SKM-1 (cell line): Measurements from ENCODE around the gene UGT1A7.
"Not testable (repeated sequence)": the region's sequence is repeated elsewhere in the genome, so short reads cannot be mapped to it uniquely, and the experiment has no call there.

Experiments
- DNase-seq: peaks from one replicate; lab custom pipeline; 2025; ENCODE audit not compliant: unreplicated experiment; lab: John Stamatoyannopoulos, UW

UGT1A7 gene

GRCh38 chr2:233712611-233713261, 31.0 kb downstream of the UGT1A7 start, which contains the start of gene UGT1A5:
Gene UGT1A5 (plus strand): TSS chr2:233712907. CDS start chr2:233712992, 85 bp downstream.
- DNase-seq, result no peak

- no peak for DNase-seq
Measured at GRCh38 chr2:233713262-233713615, 31.5 kb downstream of the UGT1A7 start.

- no peak for DNase-seq
Measured at GRCh38 chr2:233714121-233714520, 32.4 kb downstream of the UGT1A7 start.

- no peak for DNase-seq
Measured at GRCh38 chr2:233718552-233718951, 36.9 kb downstream of the UGT1A7 start, which contains the start of gene UGT1A4. Gene UGT1A4 (plus strand): TSS chr2:233718736. CDS start chr2:233718821, 85 bp downstream.

GRCh38 chr2:233728723-233729301, 47.1 kb downstream of the UGT1A7 start, which contains the start of gene UGT1A3:
Gene UGT1A3 (plus strand): TSS chr2:233729042. CDS start chr2:233729127, 85 bp downstream.
- no peak for DNase-seq

GRCh38 chr2:233736868-233737653, 55.4 kb downstream of the UGT1A7 start:
- not testable (repeated sequence) for DNase-seq

DNA sequence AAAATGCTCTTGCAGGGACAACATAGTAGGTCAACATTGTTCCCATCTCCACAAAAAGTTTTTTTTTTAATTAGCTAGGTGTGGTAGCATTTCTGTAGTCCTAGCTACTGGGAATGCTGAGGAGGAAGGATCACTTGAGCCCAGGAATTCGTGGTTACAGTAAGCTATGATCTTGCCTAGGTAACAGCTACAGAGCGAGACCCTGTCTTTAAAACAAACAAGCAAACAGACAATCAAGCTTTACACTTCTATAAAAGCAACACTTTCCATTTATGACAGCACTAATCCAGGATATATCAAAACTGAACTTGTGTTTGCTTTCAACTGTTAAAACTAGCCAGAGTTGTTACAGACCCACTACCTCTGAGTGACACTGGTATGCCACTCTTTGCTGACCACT, 59.2 kb downstream of the UGT1A7 start:
- DNase-seq, result no peak

GRCh38 chr2:233743464-233744259, 62.0 kb downstream of the UGT1A7 start:
- no peak for DNase-seq

GRCh38 chr2:233745073-233745755, 63.5 kb downstream of the UGT1A7 start:
- no peak for DNase-seq

GRCh38 chr2:233745838-233746237, 64.1 kb downstream of the UGT1A7 start:
- DNase-seq, result not testable (repeated sequence)

GRCh38 chr2:233746475-233747282, 65.0 kb downstream of the UGT1A7 start:
- no peak for DNase-seq

DNA sequence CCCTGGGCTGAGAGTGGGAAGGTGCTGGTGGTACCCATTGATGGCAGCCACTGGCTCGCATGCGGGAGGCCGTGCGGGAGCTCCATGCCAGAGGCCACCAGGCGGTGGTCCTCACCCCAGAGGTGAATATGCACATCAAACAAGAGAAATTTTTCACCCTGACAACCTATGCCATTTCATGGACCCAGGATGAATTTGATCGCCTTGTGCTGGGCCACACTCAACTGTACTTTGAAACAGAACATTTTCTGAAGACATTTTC, 65.5 kb downstream of the UGT1A7 start:
- DNase-seq, result no peak

DNA sequence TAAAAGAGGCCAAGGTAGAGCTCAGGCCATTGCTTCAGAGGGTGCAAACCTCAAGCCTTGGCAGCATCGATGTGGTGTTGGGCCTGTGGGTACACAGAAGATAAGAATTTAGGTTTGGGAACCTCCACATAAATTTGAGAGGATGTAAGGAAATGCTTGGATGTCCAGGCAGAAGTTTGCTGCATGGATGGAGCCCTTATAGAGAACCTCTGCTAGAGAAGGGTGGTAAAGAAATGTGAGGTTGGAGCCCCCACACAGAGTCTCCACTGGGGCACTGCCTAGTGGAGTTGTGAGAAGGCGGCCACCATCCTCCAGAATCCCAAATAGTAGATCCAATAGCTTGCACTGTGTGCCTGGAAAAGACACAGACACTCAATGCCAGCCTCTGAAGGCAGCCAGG, 69.0 kb downstream of the UGT1A7 start:
- not testable (repeated sequence) for DNase-seq

- DNase-seq, result not testable (repeated sequence)
Measured at GRCh38 chr2:233751212-233752009, 69.7 kb downstream of the UGT1A7 start.

GRCh38 chr2:233754872-233755611, 73.3 kb downstream of the UGT1A7 start:
- no peak for DNase-seq

GRCh38 chr2:233756429-233757081, 74.9 kb downstream of the UGT1A7 start:
- no peak for DNase-seq

DNA sequence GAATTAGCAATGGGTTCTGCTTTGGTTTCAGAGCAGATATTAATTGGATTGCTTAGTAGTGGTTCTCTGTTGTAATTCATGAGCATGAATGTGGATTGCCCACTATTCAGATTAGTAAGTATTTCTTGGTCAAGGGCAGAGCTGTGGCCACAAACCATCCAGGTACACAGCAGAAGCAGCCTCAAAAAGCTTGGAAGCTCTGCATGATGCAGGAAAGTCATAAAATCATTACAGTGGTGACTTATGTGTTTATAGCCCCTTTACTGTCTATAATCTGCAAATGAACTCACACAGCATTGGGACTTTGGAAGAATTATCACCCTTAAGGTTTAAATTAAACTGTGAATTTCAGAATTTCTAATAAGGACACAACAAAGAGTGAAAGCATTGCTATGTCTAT, 76.4 kb downstream of the UGT1A7 start:
- no peak for DNase-seq

GRCh38 chr2:233758849-233759248, 77.1 kb downstream of the UGT1A7 start:
- no peak for DNase-seq
